Muscle of arm (tissue), 14 donors: ENCODE data around the gene COMMD1. TPM values are rescaled to one million over a fixed set of nuclear protein-coding genes. Genes with fewer than 3 reads are reported as not detected.
"Not testable (repeated sequence)": the region's sequence is repeated elsewhere in the genome, so short reads cannot be mapped to it uniquely, and the experiment has no call there.

Experiments used
- DNase-seq: peaks from one replicate; pipeline ENCODE4 v3.0.0-alpha.2; 2013
- long read RNA-seq, 11 donors: transcript quantifications; one replicate each; lab custom pipeline, GENCODE V29; 2026
- polyA plus RNA-seq, 12 donors: library from polyadenylated mRNA; unstranded; fragments of 120-200 nt; gene quantifications; one replicate each; pipeline ENCODE4 v1.2.1, GENCODE V29; 2013; ENCODE audit not compliant: insufficient read length in 12 of 12

COMMD1 gene
- 100 to 1,000 TPM in 1 of 12 donors, 10 to 100 TPM in 10, not detected in 1; 45.9 to 110 (median 75.6) TPM for polyA plus RNA-seq
- long read RNA-seq, donor 1, transcript COMMD1-201 (3 exons, 911 nt): major isoform, 35 of 35 reads
- long read RNA-seq, donor 1, partial matches to known transcripts: 0 of 35 reads
- long read RNA-seq, donor 1, other reads (novel, unspliced or antisense): 0 of 35 reads
- long read RNA-seq, donor 2, transcript COMMD1-201 (3 exons, 911 nt): major isoform, 35 of 42 reads
- long read RNA-seq, donor 2, partial matches to known transcripts: 6 of 42 reads
- long read RNA-seq, donor 2, other reads (novel, unspliced or antisense): 0 of 42 reads
- long read RNA-seq, donor 3, transcript COMMD1-201 (3 exons, 911 nt): major isoform, 20 of 20 reads
- long read RNA-seq, donor 3, partial matches to known transcripts: 0 of 20 reads
- long read RNA-seq, donor 3, other reads (novel, unspliced or antisense): 0 of 20 reads
- long read RNA-seq, donor 4, transcript COMMD1-201 (3 exons, 911 nt): major isoform, 14 of 14 reads
- long read RNA-seq, donor 4, partial matches to known transcripts: 0 of 14 reads
- long read RNA-seq, donor 4, other reads (novel, unspliced or antisense): 0 of 14 reads
- long read RNA-seq, donor 5, transcript COMMD1-201 (3 exons, 911 nt): major isoform, 41 of 43 reads
- long read RNA-seq, donor 5, partial matches to known transcripts: 0 of 43 reads
- long read RNA-seq, donor 5, other reads (novel, unspliced or antisense): 0 of 43 reads
- long read RNA-seq, donor 6, transcript COMMD1-201 (3 exons, 911 nt): major isoform, 24 of 25 reads
- long read RNA-seq, donor 6, partial matches to known transcripts: 0 of 25 reads
- long read RNA-seq, donor 6, other reads (novel, unspliced or antisense): 0 of 25 reads
- long read RNA-seq, donor 7, transcript COMMD1-201 (3 exons, 911 nt): major isoform, 18 of 18 reads
- long read RNA-seq, donor 7, partial matches to known transcripts: 0 of 18 reads
- long read RNA-seq, donor 7, other reads (novel, unspliced or antisense): 0 of 18 reads
- long read RNA-seq, donor 8, transcript COMMD1-201 (3 exons, 911 nt): major isoform, 35 of 37 reads
- long read RNA-seq, donor 8, partial matches to known transcripts: 0 of 37 reads
- long read RNA-seq, donor 8, other reads (novel, unspliced or antisense): 0 of 37 reads
- long read RNA-seq, donor 9, transcript COMMD1-201 (3 exons, 911 nt): major isoform, 21 of 22 reads
- long read RNA-seq, donor 9, partial matches to known transcripts: 0 of 22 reads
- long read RNA-seq, donor 9, other reads (novel, unspliced or antisense): 0 of 22 reads
- long read RNA-seq, donor 10, transcript COMMD1-201 (3 exons, 911 nt): major isoform, 39 of 40 reads
- long read RNA-seq, donor 10, partial matches to known transcripts: 0 of 40 reads
- long read RNA-seq, donor 10, other reads (novel, unspliced or antisense): 0 of 40 reads
- long read RNA-seq, donor 11, transcript COMMD1-201 (3 exons, 911 nt): major isoform, 42 of 42 reads
- long read RNA-seq, donor 11, partial matches to known transcripts: 0 of 42 reads
- long read RNA-seq, donor 11, other reads (novel, unspliced or antisense): 0 of 42 reads

DNA sequence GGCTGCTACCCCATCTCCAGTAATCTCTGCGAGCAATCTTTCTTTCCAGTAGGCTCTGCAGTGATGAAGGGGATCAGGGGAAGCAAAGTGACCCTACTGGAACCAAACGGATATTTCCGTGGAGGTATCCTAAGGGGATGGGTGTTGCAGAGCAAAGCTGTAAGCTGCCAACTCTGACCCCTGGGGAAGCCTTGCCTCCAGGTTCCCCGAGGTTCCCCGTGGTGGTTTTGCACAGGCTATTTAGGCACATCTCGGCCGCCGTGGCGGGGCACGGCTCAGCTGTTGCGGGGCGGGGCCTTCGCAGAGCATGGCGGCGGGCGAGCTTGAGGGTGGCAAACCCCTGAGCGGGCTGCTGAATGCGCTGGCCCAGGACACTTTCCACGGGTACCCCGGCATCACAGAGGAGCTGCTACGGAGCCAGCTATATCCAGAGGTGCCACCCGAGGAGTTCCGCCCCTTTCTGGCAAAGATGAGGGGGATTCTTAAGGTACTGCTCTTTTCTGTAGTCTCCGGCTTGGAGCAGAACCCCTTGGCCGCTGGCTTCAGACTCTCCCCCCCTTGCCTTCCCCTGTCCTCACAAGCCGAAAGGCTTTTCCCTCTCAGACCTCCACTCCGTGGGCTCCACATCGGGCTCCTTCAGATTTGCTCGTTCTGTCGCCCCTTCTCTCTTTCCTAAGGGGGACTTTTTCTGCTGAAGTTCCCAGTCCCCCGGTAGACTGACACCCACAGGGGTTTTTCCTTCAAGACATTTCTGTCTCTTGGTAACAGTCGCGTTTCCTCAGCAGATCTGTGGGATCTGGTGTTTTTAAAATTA is at the start of gene COMMD1:
COMMD1 (plus strand) TSS at position 303 of the 814 bp plus-strand sequence; CDS start at position 308, 5 bp downstream.
- DNase-seq: peak; percentile 81

DNA sequence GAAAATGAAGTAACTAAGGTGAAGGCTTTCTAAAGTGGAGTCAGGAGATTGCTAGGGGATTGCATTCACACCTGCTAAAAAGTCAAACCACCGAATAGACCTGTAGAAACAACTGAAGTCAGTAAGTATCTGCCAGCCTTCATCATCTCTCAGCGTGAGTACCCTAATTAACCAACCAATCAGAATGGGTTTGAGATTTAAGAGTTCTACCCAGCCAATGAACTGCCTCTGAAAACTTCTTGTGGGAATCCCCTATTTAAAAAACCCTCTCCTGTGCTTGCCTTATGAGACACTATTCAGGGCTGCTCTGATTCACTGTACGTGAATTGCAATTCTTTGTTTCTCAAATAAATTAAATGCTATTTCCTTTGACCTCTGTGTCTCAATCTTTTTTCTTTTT is 48.2 kb upstream of the COMMD1 start:
- DNase-seq: no peak

DNA sequence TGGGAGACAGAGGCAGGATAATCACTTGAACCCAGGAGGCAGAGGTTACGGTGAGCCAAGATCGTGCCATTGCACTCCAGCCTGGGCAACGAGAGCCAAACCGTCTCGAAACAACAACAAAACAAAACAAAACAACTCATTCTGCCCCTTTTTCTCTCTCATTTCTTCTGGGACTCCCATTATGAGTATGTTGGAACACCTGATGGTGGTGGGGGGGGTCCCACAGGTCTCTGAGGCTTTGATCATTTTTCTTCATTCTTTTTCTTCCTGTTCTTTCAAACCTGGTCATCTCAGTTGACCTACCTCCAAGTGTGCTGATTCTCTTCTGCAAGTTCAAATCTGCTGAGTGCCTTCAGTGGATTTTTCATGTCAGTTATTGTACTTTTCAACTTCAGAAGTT is 43.4 kb upstream of the COMMD1 start:
- DNase-seq: no peak

DNA sequence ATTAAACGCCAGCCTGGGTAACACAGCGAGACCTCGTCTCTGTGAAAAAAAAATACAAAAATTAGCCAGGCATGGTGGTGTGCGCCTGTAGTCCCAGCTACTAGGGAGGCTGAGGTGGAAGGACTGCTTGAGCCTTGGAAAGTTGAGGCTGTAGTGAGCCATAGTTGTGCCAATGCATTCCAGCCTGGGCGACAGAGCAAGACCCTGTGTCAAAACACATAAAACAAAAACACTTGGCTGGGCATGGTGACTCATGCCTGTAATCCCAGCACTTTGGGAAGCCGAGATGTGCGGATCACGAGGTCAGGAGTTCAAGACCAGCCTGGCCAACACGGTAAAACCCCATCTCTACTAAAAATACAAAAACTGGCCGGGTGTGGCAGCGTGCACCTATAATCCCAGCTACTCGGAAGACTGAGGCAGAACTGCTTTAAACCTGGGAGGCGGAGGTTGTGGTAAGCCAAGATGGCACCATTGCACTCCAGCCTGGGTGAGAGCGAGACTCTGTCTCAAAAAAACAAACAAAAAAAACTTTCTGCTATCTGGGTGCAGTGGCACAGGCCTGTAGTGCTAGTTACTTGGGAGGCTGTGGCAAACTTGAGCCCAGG is 38.9 kb upstream of the COMMD1 start:
- not testable (repeated sequence) for DNase-seq

DNA sequence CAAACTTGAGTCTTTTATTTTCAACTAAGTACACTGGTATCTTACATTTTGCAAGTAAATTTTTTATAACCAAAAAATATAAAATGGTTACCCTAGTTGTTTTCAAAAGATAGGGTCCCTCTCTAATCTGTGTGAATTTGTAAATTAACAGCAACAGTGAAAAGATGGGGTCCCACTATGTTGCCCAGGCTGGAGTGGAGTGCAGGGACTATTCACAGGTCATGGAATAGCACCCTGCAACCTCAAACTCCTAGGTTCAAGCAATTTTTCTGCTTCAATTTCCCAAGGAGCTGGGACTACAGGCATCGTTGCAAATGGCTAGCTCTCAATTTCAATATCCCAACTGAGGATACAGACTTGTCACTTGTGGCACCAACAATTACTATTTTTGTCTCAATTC is 29.1 kb upstream of the COMMD1 start:
- DNase-seq: no peak

DNA sequence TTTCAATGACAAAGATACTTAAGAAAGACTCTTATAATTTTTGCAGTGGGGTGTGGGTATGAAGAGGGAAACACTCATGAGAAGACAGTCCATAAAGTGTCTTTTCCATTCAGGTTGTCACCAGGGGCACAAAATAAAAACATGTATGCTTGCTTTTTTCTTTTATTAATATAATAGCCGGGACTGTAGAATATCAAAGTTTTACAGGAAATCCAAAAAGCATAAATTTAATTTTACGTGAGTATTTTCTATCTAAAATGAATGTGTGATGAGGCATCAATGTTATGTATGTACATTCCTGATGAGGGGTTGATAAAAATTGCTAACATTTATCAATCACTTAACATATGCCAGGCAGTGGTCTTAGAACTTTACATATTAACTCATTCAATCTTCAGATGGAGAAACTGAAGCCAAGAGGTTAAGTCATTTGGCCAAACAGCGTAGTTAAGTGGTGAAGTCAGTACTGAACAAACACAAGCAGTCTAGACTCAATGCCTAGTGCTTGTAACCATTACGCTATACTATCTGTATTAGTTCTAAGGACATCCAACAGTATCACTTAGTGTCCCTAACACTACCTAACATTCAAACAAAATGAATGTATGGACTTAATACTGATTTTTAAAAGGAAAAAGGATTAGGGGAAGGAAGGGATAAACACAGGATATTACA is 27.8 kb upstream of the COMMD1 start:
- no peak for DNase-seq

DNA sequence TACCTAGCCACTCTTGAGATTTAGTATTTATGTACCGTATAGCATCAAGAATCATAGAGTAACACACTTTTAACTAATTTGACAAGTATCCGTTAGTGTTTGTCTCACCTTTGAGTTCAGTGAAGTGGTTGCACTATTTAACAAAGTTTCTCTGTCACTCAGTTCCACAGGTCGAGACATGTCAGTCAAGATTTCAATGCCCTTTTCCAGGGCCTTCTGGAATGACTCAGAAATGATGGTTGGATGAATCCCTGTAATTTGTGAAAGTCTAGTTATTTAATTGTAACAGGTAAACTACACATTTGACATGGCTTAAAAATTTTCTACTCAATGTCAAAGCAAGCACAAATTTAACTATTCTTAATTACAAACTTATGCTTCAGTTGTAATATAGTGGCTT is 26.7 kb upstream of the COMMD1 start:
- no peak for DNase-seq

DNA sequence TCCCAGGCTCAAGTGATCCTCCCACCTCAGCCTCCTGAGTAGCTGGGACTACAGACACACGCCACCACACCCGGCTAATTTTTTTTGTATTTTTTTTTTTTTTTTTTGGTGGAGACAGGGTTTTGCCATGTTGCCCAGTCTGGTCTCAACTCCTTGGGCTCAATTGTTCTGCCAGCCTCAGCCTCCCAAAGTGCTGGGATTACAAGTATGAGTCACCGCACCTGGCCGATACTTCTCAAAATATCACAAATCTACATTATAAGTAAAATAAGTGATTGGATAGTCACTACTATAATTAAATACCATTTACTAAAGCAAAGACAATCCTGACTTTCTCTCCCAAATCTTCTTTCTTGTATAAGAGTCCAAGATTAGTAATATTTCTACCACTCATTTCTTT is 26.1 kb upstream of the COMMD1 start:
- not testable (repeated sequence) for DNase-seq

DNA sequence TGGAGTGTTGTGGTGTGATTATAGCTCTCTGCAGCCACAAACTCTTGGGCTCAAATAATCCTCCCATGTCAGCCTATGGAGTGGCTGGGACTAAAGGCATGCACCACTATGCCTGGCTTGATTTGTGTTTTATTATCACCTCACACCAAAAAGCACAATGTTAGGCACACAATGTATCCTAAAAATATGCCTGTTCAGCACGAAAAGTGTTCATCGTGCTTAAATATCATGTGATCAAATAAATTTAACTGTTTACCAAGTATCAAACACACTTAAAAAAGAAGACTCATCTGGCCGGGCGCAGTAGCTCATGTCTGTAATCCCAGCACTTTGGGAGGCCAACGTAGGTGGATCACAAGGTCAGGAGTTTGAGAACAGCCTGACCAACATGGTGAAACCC is 22.6 kb upstream of the COMMD1 start:
- DNase-seq: no peak

DNA sequence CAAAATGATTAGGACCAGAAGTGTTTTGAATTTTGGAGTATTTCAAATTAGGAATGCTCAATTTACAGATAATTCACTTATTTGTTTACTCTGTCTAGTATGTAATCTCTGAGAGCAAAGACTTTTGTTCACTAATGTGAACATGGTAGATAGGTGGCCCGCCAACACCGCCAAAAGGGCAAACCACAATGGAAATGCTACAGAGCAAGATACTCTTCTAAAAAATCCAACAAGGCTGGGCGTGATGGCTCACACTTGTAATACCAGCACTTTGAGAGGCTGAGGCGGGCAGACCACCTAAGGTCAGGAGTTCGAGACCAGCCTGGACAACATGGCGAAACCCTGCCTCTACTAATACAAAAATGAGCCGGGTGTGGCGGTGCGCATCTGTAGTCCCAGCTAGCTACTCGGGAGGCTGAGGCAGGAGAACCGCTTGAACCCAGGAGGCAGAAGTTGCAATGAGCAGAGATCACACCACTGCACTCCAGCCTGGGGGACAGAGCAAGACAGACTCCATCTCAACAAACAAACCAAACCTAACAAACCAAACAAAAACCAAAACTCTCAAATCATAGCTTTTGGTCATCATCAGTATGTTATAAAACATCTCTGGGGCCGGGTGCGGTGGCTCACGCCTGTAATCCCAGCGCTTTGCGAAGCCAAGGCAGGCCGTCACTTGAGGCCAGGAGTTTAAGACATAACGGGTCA is 19.4 kb upstream of the COMMD1 start:
- DNase-seq: no peak

DNA sequence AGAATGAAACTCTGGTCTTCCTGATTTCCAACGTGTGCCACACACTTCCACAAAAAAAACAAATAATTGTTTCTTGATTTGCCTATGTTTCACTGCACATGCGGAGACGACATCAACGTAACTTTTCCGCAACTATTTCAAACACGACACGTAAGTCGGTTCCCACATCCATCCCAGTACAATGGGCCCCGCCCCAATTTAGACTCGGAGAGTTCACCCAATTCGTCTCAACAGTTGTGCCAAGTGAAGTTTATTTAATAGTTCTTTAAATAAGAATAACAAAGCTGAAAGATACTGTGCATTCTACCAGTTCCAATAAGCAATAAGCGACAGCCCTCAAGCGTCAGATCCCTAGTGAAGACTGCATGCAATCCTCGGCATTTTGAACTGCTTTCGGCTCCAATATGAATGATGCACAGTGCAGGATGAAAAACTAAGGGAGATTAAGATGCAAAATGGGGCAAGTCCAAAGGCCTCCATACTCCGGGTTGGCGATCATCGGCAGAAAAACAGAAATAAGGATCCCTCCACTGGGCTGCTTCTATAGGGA is 17.7 kb upstream of the COMMD1 start:
- DNase-seq: no peak

DNA sequence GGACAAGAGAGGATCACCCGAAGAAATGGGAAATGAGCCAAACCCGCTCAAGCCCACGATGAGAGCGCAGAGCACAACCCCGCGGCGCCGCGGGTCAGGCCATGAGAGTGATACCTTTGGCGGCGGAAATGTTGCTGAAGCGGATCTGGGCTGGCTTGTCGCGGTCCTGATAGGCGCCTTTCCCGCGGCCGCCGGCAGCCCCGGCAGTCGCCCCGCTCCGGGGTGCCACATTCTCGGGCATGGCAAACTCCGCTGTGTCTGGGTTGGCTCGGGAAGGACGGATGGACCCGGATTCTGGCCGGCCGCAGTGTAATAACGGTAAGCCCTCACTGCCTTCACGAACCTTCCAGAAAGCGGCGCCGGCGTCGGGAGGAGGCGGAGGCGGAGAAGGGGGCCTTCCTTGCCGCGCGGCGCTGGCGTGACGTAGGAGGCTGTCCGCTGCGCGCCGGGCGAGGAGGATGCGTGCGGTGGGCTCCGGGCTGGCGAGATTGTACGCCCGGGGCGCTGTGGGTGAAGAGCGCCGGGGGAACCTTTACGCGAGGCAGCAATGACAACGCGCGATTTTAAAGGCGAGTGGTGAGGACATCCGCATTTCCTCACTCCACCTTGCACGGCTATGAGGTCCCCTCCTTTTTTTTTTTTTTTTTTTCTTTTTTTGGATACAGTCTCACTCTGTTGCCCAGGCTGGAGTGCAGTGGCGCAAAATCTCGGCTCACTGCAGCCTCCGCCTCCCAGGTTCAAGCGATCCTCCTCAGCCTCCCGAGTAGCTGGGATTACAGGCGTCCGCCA is 17.0 kb upstream of the COMMD1 start, which contains the start of gene CCT4:
CCT4 (minus strand) TSS at position 390 of the 789 bp plus-strand sequence; CDS start at position 241, 149 bp downstream.
- peak; percentile 93 for DNase-seq

DNA sequence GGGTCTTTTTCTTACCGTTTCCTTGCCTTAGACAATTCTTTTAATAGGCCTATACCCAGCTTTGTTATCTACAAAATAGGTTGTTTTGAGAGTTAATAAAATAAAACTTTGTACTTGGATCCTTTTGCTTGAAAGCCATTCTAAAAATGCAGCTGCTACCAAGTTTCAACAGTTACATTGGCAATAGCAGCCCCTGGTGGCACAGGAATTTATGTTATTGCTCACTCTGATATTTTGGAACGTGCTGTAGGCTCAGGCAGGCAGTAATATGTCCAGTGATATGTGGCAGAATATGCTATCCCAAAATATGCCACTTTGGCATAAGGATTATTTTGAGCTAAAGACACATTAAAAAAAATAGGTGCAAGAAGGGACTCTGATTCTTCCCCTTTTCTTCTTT is 6.7 kb upstream of the COMMD1 start:
- DNase-seq: no peak

DNA sequence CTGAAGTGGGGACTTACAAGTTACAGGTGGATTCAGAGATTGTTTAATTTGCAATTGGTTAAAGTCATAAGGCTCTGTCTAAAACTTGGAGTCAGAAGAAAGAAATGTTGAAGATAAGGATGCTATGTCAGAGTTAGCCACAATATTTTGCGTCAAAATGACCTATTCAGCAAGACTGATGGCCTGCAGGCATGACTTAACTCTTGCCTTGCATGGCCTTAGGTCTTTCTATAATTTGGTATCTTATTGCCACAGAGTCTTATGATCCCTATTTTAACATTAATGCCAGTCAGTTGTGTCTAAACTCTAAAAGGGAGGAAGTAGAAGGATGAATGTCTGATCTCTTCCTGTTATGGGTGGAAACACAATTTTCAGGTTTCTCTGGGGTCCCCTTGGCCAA is 5.2 kb upstream of the COMMD1 start:
- no peak for DNase-seq

DNA sequence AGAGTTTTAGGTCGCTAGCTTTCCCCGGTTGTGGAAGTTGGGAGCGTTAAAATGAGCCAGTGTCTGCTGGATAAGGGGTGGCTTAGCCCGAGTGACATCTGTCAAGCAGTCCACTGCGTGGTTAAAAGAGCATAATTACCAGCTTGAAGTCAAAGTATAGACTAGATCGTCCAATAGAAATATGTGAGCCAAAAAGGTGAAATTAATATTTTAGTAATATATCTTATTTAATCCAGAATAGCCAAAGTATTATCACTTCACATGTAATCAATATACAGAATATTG is 654 bp downstream of the COMMD1 start:
- DNase-seq: no peak

DNA sequence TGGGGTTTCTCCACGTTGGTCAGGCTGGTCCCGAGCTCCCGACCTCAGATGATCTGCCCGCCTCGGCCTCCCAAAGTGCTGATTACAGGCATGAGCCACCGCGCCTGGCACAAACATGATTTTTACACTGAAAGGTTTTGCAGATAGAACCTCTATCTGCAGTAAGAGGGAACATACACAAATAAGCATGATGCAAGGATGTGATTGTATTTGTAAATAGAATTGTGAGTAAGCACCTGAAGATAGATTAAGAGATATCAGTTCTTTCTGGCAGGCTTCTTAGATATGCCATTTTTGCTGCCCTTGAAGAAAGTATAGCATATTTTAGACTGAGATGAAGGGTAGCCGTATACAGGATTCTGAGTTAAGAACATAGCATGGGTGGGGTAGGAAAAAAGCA is 3.6 kb downstream of the COMMD1 start:
- no peak for DNase-seq

DNA sequence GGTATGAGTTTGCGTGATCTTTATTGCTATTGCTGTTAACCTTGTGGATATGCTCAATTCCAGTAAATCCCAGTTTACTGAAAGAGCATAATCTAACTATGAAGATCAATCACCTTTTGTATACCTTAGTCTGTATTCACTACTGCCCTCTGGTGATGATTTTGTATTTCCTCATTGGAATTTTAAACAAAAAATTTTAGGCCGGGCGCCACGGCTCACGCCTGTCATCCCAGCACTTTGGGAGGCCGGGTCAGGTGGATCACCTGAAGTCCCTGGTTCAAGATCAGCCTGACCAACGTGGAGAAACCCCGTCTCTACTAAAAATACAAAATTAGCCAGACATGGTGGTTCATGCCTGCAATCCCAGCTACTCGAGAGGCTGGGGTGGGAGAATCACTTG is 5.1 kb downstream of the COMMD1 start:
- no peak for DNase-seq

DNA sequence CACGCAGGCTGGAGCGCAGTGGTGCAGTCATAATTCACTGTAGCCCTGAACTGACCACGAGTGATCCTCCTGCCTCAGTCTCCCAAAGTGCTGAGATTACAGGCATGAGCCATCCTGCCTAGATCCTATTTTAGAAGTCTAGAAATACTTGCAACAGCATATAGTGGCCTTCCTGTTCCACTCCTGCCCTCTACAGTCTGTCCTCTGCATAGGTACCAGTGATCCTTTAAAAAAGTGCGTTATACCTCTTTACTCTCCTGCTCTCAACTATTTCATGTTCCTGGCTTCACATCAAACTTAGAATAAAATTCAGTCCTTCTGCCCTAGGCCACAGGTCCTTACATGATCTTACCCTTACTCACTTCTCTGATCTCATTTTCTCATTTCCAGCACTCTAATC is 6.0 kb downstream of the COMMD1 start:
- DNase-seq: no peak
